C4-2B (cell line): Measurements from ENCODE around the gene PSD4.

Experiments
- ZFX ChIP-seq: fragments of 450-650 bp; IDR thresholded peaks from 2 replicates; pipeline ENCODE4 v1.6.1; 2017
- TF ChIP-seq, protein P1 (sequence below): fragments of 450-650 bp; conservative IDR thresholded peaks from 2 replicates; pipeline ENCODE4 v1.5.1; 2017; ENCODE audit warnings: mild to moderate bottlenecking

DNA sequence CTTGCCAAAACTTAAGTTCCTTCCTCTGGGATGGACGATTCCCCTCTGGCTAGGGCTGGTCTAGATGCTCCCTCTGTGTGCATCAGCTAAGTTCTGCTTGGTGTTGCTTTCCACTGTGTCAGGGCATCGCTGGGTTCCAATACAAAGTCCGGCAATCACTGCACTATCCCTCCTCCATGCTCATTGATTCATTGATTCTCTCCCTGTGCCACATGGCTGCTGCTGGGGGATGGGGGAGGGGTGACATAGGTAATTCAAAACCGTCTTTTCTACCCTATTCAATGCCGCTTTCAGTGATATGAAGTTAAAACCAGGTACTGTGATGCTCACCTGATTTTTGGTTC is 23.5 kb upstream of the PSD4 start:
- TF ChIP-seq, protein P1, sequence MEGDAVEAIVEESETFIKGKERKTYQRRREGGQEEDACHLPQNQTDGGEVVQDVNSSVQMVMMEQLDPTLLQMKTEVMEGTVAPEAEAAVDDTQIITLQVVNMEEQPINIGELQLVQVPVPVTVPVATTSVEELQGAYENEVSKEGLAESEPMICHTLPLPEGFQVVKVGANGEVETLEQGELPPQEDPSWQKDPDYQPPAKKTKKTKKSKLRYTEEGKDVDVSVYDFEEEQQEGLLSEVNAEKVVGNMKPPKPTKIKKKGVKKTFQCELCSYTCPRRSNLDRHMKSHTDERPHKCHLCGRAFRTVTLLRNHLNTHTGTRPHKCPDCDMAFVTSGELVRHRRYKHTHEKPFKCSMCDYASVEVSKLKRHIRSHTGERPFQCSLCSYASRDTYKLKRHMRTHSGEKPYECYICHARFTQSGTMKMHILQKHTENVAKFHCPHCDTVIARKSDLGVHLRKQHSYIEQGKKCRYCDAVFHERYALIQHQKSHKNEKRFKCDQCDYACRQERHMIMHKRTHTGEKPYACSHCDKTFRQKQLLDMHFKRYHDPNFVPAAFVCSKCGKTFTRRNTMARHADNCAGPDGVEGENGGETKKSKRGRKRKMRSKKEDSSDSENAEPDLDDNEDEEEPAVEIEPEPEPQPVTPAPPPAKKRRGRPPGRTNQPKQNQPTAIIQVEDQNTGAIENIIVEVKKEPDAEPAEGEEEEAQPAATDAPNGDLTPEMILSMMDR = no peak
- no peak for TF ChIP-seq ZFX
